IPS DF 4.7 (cell line): ENCODE measurements around the gene RNF17.
"Not testable (repeated sequence)": the region's sequence is repeated elsewhere in the genome, so short reads cannot be mapped to it uniquely, and the experiment has no call there.

Source experiments
- DNase-seq: peaks from one replicate; pipeline ENCODE4 v3.0.0-alpha.2; 2013; ENCODE audit warnings: low spot score; ENCODE audit errors: extremely low read depth

Gene RNF17

DNA sequence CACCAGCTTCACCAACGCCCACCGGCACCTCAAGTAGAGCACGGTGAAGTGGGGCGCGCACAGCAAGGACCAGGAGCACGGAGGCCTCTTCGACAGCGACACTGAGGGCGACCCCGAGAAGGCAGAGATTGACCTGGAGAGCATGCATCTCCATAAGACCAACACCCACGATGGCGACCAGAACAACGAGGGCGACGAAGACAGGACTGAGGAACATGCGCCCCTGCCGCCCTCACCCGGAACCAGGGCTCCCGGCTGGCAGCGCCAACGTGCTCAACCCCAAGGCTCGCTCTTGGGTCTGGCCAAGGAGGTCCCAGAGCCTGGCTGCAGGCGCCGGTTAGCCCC is 18.5 kb upstream of the RNF17 start:
- DNase-seq: no peak

- no peak for DNase-seq
Measured at GRCh38 chr13:24745861-24746617, 17.9 kb upstream of the RNF17 start.

- no peak for DNase-seq
Measured at GRCh38 chr13:24746618-24747247, 17.2 kb upstream of the RNF17 start.

DNA sequence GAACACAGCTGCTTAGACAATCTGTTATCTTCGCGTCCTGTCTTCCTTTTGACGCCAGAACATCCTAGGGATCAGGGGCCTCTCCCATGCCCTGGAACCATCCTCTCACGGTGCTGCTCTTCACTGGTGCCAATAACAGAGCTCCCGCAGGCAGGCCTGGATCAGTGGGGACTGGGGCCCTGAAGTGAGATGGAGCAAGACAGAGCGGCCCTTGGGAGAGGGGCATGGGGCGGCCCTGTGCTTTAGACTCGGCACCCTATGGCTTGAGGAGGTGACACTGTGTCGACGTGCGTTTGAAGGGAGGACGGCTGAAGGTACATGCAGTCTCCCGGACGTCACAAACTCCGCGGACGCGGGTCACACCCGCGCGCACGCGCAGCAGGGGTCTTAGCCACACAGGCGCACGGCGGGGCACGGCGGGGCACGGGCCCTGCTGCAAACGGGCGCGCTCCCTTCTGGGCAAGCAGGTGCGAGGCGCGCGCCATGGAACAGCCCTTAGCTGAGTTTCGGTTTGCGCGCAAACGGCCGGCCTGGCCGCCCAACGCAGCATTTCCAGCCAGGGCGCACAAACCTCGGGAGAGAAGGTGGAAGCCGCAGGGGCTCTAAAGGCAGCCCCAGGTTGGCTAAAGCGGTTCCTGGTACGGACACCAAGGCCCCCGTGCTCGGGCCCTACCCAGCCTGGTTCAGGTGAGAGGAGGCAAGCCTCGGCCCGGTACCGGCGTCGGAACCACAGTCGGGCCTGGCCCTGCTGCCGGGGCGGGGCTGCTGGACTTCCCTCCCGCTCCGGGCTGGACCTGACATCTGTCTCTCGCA is 16.5 kb upstream of the RNF17 start:
- no peak for DNase-seq

DNA sequence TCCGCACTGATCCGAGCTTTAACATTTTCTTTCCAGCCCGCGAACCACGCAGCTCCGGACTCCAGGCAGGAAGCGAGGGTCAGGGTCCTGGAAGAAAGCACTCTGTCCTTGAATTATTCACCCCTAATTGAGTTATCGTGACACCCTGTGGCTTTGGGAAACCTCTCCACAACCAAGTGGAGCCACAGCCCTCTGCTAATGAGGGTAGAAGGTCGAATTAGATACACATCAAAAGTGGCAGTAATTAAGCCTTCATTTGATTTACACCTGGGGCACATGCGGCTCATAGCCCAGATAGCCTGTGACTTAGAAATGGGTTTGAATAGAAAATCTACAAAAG is 15.9 kb upstream of the RNF17 start:
- no peak for DNase-seq

DNA sequence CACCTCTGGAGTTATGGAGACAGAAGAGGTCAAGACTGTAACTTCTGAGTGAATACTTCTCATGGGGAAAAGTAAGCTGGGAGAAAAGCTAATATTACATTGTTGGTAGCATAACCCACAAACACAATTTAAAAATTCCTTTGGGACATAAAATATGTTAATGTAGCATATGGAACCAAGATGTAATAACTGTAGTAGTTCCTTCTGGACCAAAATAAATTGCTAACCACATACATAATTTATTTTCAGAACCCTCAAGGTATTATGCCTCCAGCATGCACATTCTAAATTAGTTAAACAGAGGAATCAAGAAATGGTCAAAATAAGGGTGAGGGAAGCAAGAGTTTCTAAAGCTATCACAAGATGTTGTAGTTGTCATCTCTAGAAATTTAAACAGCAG is 4.8 kb upstream of the RNF17 start:
- no peak for DNase-seq

- no peak for DNase-seq
Measured at GRCh38 chr13:24764276-24764630, 284 bp downstream of the RNF17 start.

- no peak for DNase-seq
Measured at GRCh38 chr13:24777171-24777570, 13.2 kb downstream of the RNF17 start.

GRCh38 chr13:24784319-24784718 is 20.4 kb downstream of the RNF17 start:
- no peak for DNase-seq

DNA sequence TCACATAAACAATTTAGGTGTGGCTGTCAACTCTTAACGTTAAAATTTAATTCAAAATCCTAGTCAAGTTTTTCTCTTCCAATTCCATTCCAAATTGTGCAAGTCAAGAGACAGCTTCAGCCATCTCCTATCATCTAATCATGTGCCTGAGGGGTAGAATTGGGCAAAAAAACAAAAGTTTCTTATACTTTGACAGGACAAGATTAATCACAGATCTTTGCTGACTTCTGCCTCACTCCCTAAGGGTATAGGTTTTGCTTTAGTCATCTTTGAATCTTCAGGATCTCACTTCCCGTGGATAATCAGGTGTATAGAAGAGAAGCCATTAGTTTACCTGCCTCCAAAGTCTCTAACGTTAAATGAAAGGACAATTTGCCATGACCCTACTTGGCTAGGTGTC is 24.6 kb downstream of the RNF17 start:
- DNase-seq: no peak

DNA sequence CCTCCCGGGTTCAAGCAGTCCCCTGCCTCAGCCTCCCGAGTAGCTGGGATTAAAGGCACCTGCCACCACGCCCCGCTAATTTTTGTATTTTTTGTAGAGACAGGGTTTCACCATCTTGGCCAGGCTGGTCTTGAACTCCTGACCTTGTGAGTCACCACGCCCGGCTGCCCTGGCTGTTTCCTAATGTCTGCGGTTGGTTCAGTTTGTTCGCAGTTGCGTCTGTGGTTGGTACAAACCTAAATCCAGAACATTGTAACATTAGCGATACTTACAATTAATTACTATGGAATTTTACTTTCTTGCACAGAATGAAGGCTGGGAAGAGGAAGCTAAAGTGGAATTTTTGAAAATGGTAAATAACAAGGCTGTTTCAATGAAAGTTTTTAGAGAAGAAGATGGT is 38.1 kb downstream of the RNF17 start:
- DNase-seq: no peak

GRCh38 chr13:24821207-24821606 is 57.2 kb downstream of the RNF17 start:
- no peak for DNase-seq

DNA sequence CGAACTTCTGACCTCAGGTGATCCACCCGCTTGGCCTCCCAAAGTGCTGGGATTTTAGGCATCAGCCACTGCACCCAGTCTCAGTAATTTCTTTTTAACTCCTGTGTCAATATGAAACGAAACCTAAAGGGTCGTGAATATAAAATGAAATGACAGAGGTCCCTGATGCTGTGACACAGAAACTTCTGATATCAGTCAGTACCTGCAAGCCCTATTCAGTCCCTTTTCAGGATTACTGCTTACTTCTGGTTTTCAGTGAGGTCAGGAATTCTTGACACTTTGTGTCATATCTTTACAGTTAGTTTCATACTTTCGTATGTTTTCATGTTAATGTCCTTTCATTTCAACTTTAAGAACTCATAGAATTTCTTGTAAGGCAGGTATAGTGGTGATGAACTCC is 58.7 kb downstream of the RNF17 start:
- no peak for DNase-seq

DNA sequence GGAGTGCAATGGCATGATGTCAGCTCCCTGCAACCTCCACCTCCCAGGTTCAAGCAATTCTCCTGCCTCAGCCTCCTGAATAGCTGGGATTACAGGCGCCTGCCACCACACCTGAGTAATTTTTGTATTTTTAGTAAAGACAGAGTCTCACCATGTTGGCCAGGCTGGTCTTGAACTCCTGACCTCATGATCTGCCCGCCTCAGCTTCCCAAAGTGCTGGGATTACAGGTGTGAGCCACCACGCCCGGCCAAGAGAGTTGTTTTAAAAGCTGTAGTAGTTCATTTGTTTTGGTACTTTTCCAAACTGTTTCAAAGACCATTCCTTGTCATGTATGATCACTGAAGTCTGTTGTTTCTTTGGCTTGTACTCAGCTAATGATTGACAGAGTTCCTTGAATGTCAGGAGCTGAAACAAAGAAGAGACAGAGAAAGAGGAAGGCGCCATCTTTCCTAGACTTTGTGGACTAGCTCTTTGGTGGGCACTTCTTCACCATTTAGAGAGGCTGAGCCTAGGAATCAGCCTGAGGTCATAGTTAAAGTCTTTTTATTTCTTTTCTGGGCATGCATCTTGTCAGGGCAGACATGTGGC is 59.2 kb downstream of the RNF17 start:
- not testable (repeated sequence) for DNase-seq

GRCh38 chr13:24827799-24828198 is 63.8 kb downstream of the RNF17 start:
- no peak for DNase-seq

- no peak for DNase-seq
Measured at GRCh38 chr13:24834902-24835510, 71.0 kb downstream of the RNF17 start.

DNA sequence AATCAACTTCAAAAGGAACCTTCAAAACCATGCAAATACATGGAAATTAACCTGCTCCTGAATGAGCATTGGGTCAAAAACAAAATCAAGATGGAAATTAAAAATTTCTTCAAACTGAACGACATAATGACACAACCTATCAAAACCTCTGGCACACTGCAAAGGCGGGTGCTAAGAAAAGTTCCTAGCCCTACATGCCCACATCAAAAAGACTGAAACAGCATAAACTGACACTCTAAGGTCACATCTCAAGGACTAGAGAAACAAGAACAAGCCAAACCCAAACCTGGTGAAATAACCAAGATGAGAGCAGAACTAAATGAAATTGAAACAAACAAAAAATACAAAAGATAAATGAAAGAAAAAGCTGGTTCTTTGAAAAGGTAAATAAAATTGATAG is 73.6 kb downstream of the RNF17 start:
- not testable (repeated sequence) for DNase-seq

DNA sequence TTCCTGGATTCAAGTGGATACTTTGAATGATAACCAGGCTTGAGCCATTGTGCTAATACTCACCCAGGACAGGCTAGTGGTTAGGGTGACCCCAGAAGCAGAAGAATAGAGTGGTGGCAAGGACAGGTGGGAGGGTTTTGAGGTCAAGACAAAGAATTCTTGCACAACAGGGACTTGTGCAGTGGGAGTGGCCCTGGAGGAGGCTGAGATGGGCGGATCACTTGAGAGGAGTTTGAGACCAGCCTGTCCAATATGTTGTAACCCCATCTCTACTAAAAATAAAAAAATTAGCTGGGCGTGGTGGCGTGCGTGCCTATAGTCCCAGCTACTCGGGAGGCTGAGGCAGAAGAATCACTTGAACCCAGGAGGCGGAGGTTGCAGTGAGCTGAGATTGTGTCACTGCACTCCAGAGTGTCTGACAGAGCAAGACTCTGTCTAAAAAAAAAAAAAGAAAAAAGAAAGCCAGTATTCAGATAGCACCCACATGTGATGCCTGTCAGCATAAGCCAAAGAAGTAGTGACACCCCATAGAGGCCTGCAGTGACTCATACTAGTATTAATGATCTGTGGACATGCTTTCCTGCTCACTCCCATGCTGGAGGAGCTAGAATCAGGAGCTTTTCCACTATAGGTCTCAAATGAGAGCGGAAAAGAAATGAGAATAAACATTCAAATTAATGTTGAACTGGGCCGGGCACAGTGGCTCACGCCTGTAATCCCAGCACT is 78.7 kb downstream of the RNF17 start:
- DNase-seq: no peak

DNA sequence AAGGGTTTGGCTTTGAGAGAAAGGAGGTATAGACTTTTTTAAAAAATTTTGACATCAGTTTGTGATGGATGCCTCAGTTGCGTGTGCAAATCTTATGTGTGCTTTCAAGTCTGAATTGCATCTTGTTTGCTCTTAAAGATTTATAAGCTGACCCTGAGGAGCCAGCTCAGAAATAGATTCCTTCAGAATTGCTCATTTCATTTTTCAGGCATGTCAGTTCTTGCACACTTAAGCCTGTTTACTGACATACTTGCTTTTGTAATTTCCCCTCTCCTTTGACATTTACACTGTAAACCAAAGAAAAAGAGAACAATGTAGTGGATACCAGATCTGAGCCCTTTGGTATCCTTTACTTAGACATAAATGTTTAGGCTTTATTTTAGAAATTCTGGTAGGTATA is 87.6 kb downstream of the RNF17 start:
- no peak for DNase-seq

- no peak for DNase-seq
Measured at GRCh38 chr13:24854311-24854710, 90.3 kb downstream of the RNF17 start.

DNA sequence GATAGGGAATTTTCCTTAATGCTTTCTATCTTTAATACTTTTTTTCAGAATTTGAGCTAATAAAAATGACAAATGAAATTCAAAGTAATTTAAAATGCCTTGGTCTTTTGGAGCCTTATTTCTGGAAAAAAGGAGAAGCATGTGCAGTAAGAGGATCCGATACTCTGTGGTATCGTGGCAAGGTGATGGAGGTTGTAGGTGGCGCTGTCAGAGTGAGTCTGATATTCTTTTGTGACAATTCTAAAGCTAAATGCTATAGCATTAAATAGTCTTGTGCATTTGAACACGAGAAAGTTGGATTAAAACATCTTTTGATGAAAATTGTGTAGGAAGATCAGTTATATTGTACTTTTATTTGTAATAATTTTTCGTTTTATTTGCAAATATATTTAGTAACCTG is 95.0 kb downstream of the RNF17 start:
- no peak for DNase-seq
